HG03432 (cell line): ENCODE data around the gene DYNC2I2.
"Not testable (repeated sequence)": the region's sequence is repeated elsewhere in the genome, so short reads cannot be mapped to it uniquely, and the experiment has no call there.

ENCODE experiments used
- ATAC-seq: cut with Tn5 transposase; IDR thresholded peaks from one replicate; pipeline ENCODE4 v1.9.1; 2021; ENCODE audit warnings: mild to moderate bottlenecking, moderate library complexity; ENCODE audit not compliant: unreplicated experiment

DYNC2I2 gene

DNA sequence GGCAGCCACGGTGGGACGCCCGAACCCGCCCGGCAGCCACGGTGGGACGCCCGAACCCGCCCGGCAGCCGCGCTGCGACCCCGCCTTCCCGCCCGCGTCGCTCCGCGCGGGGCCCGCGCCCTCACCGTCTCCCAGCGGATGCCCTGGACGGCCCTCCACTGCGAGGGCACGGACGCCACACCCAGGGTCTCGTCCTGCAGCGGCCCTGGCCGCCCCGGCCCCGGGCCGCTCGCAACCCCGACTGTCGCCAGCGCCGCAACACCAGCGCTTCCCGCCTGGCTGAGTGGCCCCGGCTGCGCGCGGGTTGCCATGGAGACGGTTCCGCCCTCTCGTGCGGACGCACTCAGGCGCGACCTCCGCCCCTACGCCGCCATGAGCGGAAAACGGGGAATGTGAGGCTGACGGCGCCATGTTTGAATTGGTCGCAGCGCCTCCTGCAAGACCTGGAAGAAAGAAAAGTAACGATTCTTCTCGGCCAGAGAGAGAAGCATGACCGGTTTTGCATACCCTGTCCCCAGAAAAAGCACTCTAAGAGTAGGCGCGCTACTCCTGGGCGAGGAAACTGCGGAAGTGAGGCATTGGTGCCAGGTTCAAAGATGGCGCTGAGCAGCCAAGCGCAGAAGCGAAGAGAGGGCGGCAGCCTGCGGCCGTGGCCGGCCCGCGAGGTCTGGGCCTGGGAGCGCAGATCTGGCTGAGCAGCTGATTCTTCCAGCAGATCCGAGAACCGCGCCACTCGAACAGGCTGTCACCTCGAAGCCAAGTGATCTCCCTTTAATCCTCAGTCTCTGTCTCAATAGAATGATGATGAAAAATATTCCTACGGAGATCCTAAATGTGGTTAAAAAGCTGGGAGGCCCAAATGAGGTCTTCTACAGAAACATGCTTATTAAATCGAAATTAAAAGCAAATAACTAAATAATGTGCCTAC lies at the start of gene DYNC2I2:
Gene DYNC2I2 (minus strand): TSS at position 432 of the 928 bp plus-strand sequence. CDS start 121 bp downstream, at position 311.
- ATAC-seq = peak; percentile 76

DNA sequence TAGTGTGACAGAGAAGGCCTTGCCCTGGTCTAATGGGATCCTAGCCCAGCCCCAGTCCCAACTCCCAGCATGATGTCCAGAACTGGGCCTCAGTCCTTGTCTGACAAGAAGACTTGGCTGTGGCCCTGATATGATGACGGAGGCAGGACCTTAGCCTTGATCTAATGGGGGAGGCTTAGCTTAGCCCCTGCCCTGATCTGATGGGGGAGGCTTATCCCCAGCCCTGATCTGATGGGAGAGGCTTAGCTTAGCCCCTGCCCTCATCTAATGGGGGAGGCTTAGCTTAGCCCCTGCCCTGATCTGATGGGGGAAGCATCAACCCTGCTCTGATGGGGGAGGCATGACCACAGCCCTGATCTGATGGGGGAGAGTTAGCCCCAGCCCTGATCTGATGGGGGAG lies 49.4 kb upstream of the DYNC2I2 start:
- no peak for ATAC-seq

DNA sequence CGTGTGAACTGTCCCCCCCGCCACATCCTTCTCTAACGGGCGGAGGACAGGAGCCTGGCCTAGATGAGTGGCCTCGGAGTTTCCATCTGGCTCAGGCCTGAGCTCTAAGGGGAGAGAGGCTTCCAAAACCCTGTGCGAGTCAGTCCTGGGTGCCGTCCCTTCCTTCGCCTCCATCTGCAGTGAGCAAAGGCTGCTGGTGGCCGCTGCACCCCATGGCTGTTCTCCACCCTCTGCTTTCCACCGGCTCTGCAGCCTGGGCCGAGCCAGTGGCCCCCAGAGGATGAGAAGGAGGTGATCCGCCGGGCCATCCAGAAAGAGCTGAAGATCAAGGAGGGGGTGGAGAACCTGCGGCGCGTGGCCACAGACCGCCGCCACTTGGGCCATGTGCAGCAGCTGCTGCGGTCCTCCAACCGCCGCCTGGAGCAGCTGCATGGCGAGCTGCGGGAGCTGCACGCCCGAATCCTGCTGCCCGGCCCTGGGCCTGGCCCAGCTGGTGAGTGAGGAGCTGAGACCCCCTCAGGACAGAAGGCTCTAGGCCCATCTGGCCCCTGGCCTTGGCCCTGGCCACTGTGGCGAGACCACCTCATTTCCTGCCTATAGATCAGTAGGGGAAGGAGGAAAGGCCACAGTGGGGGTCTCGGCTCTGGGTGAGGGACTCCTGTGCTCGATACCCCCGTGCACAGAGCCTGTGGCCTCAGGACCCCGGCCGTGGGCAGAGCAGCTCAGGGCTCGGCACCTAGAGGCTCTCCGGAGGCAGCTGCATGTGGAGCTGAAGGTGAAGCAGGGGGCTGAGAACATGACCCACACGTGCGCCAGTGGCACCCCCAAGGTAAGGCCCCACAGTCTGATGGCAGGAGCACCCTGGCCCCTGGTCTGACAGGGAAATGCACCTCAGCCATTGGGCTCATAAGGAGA lies 48.7 kb upstream of the DYNC2I2 start:
- ATAC-seq = no peak

DNA sequence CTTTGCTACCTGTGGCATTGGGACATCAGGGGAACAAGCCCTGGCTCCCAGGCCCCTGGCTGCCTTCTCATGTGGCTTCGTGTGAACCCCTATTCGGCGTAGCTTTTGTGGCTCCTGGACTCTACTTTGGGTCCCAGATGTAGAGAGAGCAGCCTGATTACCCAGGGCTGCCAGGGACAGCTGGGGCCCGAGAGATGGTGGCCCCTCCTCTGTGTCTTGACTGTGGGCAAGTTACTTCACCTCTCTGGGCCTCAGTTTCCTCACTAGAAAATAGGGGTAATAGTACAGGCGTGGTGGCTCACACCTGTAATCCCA lies 47.7 kb upstream of the DYNC2I2 start:
- ATAC-seq = no peak

DNA sequence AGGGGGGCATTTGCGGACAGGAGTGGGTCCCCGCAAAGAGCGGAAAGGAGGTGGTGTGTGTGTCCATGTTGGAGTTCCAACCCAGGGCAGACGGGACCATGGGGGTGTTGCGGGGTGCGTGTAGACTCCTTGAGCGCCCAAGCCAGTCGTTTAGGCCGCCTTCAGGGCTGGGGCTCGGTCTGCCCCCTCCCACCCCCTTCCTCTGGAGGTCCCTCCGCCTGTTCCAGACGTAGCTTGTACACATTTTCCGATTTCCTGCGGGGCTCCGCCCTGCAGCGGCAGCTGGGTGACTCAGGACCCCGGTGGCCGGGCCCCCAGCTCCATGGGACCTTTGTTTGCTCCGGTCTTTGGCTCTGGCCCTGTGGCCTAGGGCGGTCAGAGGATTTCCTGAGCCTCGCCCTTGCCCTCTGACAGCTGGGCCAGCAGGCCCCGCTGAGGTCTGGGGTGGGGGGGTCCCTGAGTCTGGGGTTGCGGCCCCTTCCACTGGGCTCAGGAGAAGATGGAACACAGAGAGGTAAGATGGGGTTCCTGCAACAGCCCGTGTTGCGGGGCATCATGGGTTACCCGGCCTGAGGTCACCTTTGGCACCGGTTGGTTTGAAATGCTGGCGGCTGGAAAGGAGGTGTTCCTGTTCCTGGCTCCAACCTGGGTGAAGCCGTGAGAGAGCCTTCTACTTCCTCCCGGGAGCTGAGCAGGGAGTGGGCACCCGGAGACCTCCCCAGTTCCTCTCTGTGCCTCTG lies 47.1 kb upstream of the DYNC2I2 start:
- ATAC-seq = no peak

DNA sequence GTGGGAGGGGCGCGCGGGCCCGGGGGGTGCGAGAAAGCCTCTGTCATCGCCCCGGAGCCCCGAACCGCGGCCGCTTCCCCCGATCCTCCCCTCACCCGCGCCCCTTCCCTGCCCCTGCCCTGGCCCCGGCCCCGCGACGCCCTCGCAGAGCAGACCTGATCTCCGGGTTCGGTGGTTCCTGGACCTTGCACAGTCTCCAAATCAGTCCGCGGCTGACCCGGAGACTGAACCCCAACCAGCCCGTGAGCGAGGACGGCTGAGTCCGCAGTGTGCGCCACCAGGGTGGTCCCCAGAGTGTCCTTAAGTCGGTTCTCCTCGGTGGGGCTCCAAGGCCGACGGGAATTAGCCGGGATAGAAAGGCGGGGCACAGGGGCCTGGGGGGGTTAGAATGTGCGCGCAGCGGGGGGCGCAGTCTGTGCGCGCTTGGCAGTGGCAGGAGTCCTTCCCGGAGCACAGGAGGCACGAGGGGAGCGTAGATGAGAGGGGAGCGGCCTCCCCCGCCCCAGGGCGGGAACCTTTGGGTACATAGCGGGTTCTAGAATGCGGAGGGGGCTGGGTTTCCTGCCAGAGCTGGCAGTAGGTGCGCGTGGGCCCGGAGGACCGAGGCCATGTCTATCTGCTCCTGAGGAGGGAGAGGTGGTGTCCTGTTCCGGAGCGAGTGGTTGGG lies 46.4 kb upstream of the DYNC2I2 start:
- ATAC-seq = peak; percentile 16

DNA sequence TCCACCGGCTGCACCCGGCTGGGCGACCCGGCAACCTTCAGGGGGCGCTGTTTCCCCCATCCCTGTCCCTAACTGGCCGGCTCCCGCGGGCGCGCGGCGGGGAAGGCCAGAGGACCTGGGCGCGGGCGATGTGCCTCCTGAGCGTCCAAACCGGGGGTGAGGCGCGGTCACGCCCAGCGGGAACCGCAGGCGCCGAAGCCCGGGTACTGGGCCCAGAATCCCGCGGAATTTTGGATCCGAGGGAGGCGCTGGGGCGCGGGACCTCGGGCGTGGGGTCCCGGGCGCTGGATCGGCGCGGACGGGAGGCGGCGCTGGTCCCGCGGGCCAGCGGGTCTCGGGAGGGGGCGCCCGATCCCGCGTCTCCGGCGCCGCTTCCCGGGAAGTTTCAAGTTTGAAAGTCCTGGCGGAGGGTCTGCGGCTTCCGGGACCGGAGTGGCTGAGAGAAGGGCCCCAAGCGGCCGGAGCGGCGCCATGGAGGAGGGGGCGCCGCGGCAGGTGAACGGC lies 45.9 kb upstream of the DYNC2I2 start, which contains the start of gene PKN3:
Gene PKN3 (plus strand): TSS at position 59 of the 504 bp plus-strand sequence. CDS start 413 bp downstream, at position 472.
- ATAC-seq = peak; percentile 76

DNA sequence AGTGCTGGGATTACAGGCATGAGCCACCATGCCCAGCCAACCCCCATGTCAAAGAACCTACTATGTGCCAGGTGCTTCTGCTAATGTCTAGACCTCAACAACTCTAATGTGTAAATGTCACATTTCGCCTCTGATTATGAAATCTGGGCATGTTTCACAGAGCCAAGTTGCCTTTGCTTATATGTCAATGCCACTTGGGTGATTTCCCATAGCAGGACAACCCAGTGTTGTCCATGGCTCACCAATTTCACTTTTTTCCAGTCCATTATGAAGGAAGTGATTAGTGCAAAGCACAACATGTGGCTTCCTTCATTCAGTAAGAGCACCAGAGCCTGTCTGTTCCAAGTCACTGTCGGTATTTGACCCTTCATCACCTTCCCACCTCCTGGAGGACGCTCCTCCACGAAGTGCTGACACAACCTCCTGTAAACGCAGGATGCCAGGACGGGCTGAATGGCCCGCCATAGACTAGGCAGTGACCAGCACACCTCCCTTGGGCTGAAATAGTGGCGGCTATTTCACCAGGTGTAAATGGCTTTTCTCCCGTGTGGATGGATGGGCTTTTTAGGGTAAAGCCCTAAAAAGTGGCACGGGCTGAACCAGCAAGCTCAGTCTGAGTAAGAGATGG lies 44.7 kb upstream of the DYNC2I2 start:
- no peak for ATAC-seq

DNA sequence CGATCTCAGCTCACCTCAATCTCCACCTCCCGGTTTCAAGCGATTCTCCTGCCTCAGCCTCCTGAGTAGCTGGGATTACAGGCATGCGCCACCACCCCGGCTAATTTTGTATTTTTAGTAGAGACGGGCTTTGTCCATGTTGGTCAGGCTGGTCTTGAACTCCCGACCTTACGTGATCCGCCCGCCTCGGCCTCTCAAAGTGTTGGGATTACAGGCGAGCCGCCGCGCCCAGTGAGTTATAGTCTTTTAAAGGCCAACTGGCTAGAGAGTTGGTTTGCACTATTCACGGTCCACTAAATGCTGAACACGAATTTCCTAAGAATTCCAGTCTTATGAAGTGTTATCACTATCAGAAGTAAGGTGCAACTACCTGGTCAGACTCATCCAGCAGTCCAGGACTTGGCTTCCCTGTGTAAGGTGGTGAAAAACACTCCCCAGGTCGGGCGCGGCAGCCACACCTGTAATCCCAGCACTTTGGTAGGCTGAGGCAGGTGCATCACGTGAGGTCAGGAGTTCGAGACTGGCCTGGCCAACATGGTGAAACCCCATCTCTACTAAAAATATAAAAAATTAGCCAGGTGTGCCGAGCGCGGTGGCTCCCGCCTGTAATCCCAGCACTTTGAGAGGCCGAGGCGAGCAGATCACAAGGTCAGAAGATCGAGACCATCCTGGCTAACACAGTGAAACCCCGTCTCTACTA lies 42.6 kb upstream of the DYNC2I2 start:
- not testable (repeated sequence) for ATAC-seq

DNA sequence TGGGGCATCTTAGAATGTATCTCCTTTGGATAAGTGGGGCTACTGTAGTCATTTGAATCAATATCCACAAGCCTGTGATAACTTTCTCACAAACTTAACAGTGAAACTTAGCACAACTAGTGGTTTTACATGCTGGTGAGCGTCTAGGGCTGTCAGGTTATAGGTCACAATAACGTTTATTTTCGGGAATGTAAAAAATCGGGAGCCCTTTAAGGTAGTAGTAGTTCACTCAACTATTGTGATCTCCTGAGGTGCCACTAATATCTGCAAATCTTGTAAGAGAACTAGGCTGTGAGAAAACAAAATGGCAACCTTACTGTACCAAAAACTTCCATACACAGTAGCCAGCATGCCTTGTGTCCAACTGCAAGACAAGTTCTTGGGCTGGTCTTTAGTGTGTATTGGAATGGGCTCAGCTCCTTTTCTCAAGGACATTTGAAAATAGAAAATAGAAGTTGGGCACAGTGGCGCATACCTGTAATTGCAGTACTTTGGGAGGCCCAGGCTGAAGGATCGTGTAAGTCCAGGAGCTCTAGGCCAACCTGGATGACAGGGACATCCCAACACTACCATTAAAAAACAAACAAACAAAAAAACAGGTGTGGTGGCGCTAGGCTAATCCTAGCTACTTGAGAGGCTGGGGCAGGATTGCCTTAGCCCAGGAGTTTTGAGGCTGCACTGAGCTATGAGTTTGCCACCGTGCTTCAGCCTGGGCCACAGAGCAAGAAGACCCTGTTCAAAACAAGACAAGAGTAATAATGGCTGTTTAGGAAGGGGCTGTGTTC lies 40.5 kb upstream of the DYNC2I2 start:
- ATAC-seq = no peak

DNA sequence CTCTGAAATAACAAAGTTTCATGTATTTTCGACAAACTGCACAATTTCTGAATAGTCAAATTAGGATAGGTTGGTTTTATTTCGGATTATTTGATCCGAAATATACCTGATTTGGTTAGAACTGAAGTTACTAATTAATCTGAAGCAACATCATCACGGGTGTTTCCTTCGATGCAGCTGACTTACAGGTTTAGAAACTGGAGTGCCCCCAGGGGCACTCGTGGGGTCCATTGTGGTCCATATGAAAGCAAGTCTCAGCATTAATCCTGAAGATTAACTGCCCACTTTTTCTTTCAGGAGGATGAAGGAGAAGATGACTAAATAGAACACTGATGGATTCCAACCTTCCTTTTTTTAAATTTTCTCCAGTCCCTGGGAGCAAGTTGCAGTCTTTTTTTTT lies 37.7 kb upstream of the DYNC2I2 start:
- ATAC-seq = no peak

DNA sequence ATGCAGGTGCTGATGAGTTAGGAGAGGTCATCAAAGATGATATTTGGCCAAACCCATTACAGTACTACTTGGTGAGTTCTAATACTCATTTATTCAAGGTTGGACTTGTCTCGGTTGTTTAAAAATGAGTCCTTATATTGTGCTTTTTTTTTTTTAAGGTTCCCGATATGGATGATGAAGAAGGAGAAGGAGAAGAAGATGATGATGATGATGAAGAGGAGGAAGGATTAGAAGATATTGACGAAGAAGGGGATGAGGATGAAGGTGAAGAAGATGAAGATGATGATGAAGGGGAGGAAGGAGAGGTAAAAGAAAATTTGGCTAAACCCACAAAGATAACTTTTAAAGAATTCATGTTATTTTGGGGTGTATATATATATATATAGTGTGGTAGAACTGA lies 37.1 kb upstream of the DYNC2I2 start:
- ATAC-seq = not testable (repeated sequence)

DNA sequence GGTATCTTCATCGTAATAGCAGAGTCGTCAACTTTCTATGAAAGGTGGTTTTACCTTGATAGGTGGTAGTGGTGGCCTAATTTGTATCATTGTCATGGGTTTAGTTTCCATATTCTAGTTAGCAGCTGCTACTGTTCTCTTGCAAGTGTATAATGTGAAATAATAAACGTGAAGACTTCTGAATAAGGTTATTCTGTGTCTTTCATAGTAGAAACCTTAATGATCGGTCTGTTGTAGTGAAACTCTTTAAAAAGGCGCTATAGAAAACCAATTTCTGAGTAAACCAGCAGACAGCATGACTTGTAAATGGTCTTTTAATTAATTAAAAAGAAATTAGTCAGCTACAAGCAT lies 34.0 kb upstream of the DYNC2I2 start:
- ATAC-seq = no peak

DNA sequence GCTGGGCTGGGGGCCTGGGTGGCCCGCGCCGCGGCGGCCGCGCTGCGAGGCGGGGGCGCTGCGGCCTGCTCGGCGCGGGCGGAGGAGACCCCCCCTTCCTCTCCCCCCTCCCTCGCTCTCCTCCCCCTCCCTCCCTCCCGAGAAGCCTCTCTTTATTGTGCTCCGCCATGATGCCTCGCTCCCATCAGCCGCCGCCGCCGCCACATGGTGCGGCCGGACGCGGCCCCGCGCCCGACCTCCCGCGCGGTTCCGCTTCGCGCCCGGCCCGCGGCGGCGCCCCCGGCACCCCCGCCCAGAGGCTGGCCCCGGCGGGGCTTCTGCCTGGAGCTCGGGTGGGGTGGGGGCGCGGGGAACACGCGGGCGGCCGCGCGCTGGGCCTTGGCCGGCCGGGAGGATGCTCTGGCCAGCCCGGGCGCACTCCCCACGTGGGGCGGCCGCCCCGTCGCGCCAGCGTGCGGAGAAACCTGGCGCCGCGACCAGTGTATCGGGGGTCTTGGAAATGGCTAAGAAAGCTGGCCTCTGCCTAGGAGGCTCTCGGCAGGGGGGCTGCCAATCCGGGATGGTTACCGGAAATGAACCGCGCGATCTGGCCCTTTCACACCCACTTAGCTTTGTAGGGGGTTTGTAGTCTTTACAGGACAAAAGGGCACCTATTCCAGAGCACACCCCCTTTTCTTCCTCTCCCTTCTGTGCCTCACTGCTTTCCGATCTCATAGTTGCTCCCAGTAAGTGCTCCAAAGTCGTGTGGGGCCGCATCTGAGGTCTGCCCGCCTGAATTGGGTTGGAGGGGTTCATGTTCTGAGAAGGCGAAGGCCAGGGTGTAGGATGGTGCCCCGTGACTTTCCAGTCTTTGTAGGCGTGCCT lies 33.4 kb upstream of the DYNC2I2 start:
- ATAC-seq = peak; percentile 7

DNA sequence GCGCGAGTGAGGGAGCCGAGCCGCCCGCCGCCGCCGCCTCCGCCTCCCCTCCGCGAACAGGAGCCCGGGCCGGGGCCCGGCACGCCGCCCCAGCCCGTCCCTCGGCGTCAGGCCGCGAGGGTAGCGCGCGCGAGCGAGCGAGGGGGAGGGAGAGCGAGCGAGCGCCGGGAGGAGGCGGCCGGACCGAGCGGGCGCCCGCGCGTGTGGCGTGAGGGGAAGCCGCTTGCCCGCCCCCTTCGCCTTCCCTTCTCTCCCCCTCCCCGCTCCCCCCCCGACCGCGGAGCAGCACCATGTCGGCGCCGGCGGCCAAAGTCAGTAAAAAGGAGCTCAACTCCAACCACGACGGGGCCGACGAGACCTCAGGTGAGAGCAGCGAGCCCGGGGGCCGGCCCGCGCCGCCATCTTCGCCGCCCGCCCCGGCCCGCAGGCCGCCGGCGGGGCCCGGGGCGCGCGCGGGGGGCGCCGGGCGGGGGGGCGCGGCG lies 32.7 kb upstream of the DYNC2I2 start:
- ATAC-seq = peak; percentile 19

DNA sequence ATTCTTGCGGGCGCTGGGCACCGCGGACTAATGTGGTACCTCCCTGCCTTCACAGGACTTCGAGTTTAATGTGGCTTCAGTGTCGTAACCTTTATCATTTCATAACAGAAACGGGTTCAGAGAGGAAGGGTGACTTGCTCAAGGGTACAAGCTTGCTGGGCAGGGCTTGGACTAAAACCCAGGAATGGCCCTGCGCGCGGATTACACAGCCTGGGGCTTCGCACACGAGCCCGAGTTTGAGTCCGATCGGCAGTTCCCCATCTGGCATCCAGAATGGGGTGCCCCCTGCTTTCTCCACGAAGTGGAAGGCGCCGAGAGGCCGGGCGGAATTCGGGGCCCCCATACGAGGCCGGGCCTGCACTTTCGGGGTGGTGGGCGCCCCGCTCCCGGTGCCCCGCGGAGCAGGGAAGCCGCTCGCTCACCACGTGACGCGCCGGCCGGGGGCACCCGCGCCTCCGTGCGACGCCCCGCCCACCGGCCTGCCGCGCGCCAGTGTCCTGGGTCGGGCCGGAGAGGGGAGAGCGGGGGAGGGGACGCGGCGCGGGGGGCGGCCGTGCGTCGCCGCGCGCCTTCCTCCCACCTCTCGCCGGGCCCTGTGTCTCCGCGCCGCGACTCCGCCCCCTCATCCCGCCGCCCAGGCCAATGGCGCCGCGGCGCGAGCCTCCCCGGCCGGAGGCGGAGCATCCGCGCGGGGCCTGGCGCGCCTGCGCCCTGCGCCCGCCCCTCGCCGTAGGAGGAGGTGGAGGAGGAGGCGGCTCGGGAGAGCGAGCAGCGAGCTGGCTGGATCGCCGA lies 32.0 kb upstream of the DYNC2I2 start, which contains the start of gene SET:
Gene SET (plus strand): TSS at position 722 of the 792 bp plus-strand sequence. CDS start 361 bp downstream, outside the sequence.
- peak; percentile 75 for ATAC-seq
